ENCODE measurements around the gene TGIF2.

GRCh38 chr20:36582821-36583220 is 9.4 kb downstream of the TGIF2 start:
- no peak for TF ChIP-seq CTCF (IDR thresholded peaks at IDR 0.05; ENCODE audit: low read length)
- TF ChIP-seq EZH2phosphoT487 (IDR thresholded peaks at IDR 0.05; ENCODE audit: low read length), result no peak
- TF ChIP-seq EZH2 (optimal IDR thresholded peaks at IDR 0.05; ENCODE audit: low read depth, low read length), result no peak

Measured in MM.1S (cell line).